GM19023 (cell line): ENCODE results near the gene MRPL53.
"Not testable (repeated sequence)": the region's sequence is repeated elsewhere in the genome, so short reads cannot be mapped to it uniquely, and the experiment has no call there.

Experiments used
- ATAC-seq: cut with Tn5 transposase; IDR thresholded peaks from one replicate; pipeline ENCODE4 v1.9.1; 2021; ENCODE audit warnings: mild to moderate bottlenecking, moderate library complexity; ENCODE audit not compliant: unreplicated experiment

The MRPL53 gene

DNA sequence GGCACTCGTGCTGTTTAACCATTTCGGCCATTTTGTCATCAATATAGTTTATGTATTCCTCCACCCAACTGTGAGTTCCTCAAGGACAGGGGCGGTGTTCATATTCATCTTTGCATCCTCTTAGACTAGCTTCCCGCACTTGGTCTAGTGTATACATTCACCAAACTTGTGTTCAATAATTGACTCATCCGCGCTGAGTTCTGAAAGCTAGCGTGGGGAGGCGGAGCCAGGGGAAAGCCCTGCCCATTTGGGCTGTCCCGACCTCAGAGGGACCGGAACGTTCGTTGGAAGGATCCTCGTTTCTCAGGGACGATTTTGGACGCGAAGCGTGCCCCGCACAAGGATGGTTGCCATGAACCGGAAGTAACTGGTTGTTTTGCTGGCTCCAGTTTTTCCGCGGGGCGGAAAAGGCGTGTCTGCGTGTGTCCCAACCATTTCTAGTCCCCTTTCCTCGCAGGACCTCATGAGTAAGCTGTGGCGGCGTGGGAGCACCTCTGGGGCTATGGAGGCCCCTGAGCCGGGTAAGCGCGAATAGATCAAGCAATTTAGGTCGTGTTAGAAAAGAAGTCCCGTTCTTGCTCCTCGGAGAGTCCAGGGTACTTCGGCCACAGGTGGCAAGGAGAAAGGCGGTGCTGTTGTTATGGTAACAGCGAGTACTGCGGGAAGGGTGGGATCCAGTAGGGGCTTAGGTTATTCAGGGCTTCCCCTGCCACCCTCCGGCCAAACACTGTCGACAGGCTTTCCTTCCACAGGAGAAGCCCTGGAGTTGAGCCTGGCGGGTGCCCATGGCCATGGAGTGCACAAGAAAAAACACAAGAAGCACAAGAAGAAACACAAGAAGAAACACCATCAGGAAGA is 17.6 kb downstream of the MRPL53 start, which contains the start of gene INO80B:
Gene INO80B, plus strand, starts transcription at position 434 of the 858 bp plus-strand sequence. Its CDS starts 30 bp downstream, at position 464.
- ATAC-seq, result peak; percentile 35

DNA sequence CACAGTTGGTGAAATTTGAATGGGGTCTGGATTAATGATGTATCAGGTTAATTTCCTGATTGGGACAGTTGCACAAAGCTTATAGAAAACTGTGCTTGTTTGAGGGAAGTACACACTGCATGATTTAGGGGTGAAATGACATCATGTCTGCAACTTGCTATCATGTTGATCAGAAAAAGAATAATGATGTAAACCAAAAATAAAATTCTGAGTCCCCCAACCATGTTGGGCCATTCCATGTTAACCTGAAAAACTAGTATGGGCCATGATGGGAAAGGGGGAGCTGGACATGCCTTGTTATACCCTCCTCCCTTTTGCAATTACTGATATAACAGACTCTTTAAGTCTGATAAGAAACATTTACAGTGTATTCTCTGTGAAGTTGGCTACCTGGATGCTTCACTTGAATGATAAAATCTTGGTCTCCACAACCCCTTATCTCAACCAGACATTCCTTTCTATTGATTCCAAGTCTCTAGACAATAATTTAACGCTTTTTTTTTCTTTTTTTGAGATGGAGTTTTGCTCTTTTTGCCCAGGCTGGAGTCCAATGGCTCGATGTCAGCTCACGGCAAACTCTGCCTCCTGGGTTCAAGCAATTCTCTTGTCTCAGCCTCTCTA is 21.8 kb downstream of the MRPL53 start:
- no peak for ATAC-seq

DNA sequence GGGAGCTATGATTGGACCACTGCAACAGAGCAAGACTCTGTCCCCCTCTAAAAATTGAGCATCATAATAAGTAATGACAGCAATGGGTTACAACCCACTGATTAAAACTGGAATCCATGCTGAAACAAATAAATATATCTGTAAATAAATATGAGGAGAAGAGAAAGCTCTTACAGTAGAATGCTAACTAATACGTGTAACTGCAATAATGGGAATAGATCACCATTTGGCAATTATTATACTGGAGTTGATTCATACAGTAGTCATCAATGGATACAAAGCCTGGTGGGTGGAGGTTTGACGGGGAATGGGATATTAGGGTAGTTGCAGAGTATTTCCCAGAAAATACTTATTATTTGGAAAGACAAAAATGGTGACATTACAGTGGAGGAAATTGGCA is 23.7 kb downstream of the MRPL53 start:
- no peak for ATAC-seq

DNA sequence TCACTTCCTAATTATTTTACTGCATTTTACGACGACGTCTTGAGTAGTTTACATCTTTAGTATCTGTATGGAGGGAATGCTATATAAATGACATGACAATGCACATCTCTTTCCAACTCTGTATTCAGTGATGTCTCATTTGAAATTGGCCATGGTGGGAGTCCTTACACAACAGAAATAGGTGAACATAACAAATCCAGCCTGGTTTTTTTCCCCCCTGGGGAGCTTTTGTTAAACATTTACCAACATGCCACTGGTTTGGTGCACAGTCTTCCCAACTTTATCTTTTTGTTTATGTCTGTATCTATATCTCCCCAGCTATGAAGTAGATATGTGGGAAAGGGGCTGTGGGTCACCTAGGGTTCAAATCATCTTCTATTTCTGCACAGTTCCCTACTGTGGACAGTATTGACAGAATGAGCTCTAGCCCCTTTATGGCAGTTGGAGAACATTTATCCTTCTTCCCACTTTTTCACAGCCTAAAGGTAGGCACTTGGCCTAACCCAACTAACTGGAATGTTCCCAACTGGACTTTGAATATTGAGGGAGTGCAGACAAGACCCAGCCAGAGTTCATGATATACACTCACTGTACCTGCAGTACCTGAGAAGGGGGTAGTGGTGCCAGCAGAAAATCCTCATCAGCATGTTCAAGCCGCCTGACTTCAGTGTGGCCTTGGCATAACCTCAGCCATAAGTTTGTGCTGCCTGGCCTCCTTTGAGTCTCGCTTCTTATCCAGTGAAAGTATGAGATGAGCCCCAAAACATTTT is 25.1 kb downstream of the MRPL53 start:
- ATAC-seq, result no peak

DNA sequence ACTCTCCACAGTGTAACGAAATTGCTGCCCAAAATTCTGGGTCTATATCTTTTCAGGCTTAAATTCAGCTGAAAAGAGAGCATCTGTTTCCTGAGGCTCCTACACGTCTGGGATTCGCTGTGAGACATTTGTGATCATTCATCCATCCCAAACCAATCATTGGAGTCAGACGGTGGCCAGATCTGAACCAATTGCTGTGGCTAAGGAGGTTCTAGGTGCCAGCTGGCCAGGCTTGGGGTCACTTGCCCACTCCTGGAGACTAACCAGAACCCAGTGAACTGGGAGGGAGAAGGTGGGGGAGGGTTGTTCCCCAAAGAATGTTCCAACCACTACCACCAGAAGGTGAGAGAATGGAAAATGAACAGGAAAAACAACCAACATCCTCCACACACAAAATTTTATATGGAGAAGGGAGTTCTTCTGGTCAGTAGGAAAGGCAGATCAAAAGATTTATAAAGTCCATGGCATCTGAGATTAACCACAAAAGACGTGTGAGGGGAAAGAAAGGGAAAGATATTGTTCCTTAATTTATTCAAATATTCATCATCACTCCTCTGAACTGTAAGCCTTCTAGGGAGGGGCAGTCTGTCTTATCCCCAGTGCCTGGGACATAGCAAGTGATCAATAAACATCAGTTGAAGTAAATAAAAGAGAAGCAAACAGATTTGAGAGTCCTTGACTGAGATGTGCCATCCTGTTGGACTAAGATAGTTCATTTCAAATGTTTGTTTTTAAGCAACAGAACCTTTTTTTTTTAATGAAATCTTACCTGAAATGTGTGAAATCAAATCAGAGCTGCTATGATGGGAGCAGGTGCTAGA is 27.8 kb downstream of the MRPL53 start:
- ATAC-seq, result no peak

DNA sequence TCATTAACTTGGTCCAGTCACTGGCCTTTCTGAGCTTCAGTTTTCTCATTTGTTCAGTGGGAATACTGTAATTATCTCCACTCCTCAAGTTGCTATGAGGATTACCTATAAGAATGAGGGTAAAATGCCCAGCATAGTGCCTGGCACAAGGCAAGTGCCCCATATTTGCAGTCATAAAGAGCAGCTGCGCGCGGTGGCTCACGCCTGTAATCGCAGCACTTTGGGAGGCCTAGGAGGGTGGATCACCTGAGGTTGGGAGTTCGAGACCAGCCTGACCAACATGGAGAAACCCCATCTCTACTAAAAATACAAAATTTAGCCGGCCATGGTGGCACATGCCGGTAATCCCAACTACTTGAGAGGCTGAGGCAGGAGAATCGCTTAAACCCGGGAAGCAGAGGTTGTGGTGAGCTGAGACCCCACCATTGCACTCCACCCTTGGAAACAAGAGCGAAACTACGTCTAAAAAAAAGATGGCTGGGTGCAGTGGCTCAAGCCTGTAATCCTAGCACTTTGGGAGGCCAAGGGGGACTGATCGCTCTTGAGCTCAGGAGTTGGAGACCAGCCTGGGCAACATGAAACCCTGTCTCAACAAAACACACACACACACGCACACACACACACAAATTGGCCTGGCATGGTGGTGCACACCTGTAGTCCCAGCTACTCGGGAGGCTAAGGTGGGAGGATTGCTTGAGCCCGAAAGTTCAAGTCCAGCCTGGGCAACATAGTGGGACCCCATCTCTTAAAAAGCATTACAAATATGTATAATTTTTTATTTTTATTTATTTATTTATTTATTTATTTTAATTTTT is 29.8 kb downstream of the MRPL53 start:
- not testable (repeated sequence) for ATAC-seq

DNA sequence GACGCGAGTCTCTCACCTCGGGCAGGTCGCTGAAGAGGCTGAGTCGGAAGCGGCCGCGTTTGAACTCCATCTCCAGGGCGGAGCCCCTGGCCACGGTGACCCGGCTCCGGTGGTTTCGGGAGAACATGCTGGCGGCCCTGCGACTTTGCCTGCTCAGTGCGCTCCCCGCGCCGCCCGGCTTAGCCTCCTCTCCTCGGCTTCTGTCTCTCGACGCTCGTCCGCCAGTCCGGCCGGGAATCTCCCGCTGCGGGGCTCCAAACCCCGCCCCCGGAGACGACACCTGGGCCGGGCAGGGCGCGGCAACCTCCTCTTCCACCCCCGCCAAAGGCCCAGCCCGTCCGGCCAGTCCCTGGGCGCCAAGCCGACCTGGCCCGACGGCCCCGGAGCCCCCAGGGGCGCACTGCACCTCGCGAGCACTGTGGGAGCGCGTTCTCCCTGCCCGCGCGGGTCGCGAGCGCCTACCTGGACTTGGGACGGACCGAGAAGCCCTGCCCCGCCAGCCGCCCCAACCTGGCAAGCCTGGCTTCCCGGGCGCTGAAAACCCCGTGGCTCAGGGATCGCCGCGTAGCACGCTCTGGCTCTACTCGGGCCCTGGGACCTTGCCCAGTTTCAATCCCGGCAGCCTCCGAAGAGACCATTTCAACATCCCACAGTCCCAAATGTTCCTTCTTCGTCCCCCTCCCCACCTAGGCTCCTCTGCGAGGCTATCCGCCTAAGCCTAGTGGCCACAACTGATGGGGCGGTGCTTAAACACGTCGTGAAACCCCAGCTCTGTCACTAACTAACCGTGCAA is 30.6 kb downstream of the MRPL53 start, which contains the start of gene RTKN:
Gene RTKN, minus strand, starts transcription at position 248 of the 793 bp plus-strand sequence. Its CDS starts 121 bp downstream, at position 127.
- peak; percentile 37 for ATAC-seq

DNA sequence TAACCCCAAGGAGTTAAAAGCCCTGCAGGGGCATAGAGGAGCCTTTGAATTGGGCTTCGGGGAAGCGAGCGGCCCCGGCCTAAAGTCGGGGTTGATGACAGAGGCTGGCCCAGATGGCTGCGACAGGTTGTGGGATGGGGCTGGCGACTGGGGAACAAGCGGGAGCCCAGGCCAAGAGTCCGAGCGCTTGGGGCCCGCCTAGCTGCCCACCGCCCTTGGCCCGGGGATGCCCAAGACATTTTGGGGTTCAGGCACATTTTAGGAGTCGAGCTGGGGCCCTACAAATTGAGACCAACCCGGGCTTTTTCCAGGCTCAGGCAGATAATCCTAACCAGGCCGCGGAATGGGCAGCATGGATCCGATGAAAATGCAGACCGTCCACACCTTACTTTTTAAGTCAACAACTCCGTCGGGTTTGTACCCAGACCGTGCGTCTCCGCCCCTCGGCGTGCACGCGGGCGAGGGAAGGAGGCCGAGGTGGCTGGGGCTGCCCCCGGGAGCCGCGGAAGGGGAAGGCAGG is 31.2 kb downstream of the MRPL53 start:
- no peak for ATAC-seq

DNA sequence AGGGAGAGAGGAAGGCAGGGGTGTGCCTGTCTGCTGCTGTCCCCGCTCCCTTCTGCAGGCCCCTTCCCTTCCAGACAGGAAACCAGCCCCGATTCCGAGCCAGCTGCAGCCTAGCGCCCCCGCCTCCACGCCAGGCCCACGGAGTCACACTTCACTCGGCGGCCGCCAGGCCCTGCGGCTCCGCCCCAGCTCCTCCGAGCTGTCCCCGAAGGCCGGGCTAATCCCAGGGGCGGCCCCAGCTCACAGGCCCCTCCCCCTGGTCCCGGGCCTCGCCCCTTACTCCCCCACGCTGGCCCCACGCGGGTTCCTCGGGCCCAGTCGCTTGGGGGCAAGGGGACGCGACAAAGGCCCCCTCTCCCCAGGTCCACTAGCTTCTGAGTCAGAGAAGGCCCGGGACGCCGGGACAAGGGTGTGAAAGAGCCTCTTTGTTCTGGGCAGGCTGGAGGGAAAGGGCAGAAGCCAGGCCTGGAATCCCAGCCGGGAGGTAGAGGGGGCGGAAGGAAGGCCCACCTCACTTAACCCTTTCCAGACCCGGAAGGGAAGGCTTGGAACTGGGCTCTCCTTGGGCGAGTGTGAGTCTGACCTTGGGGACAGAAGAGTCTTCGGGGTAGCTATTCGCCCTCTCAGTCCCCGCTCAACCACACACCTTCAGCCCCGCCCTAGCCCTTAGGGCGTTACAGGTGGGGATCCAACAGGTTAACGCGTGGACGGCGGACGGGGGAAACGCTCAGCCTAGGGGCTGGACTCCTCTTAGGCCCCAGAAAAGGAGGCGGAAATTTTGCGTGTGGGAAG is 31.9 kb downstream of the MRPL53 start:
- peak; percentile 91 for ATAC-seq

DNA sequence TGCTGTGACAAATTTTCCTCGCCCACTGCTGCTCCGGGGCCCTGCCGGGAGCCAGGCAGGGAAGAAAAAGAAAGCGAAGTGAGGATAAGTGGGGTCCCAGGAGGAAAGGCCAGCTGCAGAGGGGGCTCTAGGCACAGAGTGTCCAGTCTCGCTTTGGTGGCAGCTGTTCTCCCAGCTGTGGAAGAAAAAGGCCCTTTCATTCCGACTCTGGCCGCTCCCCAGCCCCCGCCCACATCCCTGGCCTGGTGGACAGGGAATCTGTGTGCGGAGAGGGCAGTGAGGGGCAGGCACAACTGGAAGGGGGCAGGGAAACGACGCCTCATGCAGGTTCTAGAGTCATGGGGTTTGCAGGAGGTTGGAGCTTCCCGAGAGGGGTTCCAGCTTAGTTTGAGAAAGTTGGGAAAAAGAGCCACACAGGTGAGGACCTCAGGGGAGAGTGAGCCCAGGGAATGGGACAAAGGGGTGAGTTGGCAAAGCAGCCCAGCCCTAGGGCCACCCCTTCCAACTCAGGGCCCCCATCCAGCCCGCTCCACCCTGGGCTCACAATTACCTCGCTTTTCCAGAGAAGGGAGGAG is 32.6 kb downstream of the MRPL53 start:
- ATAC-seq, result no peak

DNA sequence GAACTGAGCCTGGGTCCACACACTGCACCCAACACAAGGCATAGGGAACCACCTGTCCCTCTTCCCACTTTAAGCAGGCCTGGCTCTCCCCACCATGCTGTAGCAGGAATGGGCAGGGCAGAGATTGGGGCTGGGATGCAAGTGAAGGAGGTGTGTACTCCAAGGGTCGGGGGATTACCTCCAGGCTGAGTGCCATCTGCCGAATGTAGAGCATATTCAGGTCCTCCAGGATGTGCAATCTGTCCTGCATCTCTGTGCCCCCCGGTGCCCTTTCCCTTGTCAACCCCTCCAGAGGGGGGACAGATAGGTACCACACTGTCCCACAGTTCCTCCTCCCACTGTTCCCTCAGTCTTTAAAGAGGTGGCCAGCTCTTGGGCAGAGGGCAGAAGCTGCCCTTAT is 33.1 kb downstream of the MRPL53 start:
- no peak for ATAC-seq

DNA sequence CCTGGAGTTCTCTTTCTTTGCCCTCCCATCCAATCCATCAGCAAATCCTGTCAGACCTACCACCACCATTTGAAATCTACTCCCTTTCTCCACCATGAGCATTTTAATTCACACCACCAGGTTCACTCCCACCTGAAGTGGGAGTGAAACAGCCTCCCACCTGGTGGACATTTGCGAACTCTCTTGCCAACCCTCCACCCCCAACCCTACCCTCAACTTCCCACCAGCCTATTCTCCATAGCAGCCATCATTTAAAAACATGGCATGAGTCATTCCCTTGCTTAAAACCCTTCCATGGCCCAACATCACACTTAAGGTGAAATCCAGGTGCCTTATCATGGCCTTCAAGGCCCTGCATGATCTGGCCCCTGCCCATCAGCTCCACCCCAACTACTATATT is 34.2 kb downstream of the MRPL53 start:
- no peak for ATAC-seq

DNA sequence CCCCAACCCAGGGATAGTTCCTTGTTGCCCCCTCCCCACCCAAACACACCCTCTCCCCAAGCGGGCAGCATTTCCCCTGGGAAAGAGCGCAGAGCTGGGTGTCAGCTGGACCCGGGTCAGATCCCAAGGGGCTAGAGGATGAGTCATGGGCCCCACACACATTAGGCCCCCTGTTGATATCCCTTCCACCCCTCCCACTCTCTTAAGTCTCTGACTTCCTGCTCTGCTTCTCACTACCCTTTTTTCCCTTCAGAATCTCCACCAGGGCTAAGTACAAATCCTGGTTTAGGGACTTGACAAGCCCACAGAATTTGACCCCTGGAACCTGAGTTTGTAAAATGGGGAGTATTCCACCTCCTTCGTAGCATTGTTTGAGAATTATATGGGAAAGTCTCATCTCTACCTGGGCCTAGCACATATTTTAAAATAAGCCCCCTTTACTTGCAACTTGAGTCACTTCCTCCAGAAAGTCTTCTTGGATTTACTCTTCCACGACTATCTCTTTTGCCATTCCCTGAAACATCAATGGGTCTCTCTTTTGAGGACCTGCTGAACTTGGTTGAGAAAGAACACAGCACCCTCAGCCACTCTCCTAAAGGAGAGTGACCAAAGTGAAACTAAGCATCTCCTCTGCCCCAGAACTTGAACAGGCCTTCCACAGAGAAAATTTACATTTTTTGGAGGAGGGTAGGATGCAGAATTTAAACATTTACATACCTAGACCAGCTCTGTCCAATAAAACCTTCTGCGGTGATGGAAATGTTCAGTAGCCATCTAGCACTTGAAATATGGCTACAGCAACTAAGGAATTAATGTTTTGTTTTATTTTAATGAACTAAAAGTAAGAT is 35.4 kb downstream of the MRPL53 start:
- ATAC-seq, result no peak

DNA sequence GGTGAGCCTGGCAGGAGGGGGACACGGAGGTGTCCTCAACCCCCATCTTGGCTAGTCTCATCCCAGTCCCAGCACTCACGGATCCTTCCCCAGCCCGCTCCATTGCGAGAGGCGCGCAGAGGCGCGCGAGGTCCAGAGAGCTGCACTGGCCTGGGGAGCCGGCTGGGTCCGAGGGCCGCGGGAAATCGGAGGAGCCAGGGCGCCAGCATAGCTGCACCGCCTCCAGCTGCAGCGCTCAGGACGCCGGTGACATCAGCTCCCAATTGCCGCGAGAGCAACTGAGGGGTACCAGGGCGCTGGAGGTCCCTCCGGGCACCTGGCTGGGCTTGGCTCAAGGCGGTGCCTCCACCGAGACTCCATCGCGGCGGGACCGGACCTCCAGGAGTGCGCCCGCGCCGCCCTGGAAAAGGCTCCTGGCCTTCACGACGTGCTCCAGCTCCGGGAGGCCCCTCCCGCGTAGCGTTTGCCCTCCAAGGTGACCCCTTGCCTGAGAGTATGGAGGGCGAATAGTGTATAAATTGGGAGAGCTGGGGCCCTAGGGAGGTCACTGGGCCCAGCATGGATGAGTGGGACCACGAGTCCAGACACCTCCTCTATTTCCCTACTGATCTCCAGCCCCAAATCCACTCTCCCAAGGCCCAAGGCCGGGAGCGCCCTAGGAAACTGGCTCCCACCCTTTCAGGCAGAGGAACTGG is 36.2 kb downstream of the MRPL53 start:
- ATAC-seq, result no peak

DNA sequence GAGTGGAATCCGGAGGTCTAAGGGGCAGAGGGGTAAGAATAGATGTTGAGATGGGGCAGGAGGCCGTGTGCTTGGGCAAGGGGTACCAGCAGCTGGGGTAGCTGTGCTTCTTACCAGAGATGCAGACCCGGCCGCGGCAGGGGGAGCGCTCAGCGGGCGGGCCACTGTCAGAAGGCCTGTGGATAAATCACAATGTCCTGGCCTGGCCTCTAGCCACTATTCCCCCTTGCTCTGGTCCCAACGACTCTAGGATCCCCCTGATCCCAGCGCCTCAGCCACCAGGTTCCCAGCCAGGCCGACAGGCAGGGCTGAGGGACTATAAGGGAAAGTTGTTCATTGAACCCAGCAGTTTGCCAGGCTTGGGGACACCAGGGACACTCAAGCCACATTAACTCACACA is 42.0 kb downstream of the MRPL53 start:
- no peak for ATAC-seq
